ENCODE measurements around the gene RERE.

Gene RERE

DNA sequence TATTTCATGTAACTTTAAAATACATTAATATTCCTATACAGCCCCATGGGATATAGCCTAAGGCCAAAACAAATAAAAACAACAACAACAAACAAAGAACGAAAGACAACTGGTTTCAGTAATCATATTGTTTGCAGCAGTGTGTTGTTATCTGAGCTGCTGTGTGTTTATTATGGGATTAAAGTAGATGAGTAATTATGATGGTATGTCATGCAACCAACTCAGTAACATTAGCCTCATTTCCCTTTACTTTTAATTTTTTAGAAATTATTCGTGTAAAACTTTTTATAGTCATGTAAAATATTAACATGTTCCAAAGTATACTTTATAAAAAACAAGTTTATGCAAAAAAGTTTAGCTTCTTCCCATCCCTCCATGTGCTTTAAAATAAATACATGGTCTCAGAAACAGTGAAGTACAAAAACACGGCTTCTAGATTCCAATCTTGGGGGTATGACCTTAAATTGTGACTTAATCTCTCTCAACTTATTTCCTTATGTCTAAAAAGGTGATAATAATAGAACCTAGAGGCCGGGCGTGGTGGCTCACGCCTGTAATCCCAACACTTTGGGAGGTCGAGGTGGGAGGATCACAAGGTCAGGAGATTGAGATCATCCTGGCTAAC, 323.4 kb downstream of the RERE start:
- H3K4me3 ChIP-seq (ENCODE audit: low read depth, low read length) = no peak overlapping the region
- no peak for TF ChIP-seq CTCF (IDR thresholded peaks at IDR 0.05; ENCODE audit: insufficient read depth, low read depth, low read length, missing control alignments)
- DNase-seq (ENCODE audit: low read depth) = no peak

GRCh38 chr1:8487249-8487648, 330.2 kb downstream of the RERE start:
- no peak overlapping the region for H3K4me3 ChIP-seq (ENCODE audit: low read depth, low read length)
- DNase-seq (ENCODE audit: low read depth) = no peak
- no peak for TF ChIP-seq CTCF (IDR thresholded peaks at IDR 0.05; ENCODE audit: insufficient read depth, low read depth, low read length, missing control alignments)

DNA sequence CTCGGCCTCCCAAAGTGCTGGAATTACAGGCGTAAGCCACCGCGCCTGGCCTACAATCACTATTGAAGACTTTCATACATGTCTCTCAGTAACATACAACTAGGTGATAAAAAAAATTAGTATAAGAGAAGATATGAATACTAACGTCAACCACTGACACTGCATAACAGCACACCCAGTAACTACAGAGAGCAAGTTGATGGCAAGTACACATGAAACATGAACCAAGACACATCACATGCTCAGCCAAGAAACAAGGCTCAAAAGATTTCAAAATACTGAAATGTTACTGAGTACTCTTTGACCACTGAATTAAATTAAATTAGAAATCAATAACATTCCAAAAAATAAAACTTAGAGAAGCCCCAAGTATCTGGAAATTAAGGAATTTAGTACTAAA, 331.4 kb downstream of the RERE start:
- DNase-seq (ENCODE audit: low read depth) = no peak
- no peak for TF ChIP-seq CTCF (IDR thresholded peaks at IDR 0.05; ENCODE audit: insufficient read depth, low read depth, low read length, missing control alignments)
- H3K4me3 ChIP-seq (ENCODE audit: low read depth, low read length) = no peak overlapping the region

GRCh38 chr1:8483586-8483985, 333.9 kb downstream of the RERE start:
- TF ChIP-seq CTCF (IDR thresholded peaks at IDR 0.05; ENCODE audit: insufficient read depth, low read depth, low read length, missing control alignments) = no peak
- H3K4me3 ChIP-seq (ENCODE audit: low read depth, low read length) = no peak overlapping the region
- DNase-seq (ENCODE audit: low read depth) = no peak

GRCh38 chr1:8482979-8483381, 334.5 kb downstream of the RERE start:
- no peak for TF ChIP-seq CTCF (IDR thresholded peaks at IDR 0.05; ENCODE audit: insufficient read depth, low read depth, low read length, missing control alignments)
- no peak for DNase-seq (ENCODE audit: low read depth)
- H3K4me3 ChIP-seq (ENCODE audit: low read depth, low read length) = no peak overlapping the region

- no peak for DNase-seq (ENCODE audit: low read depth)
- TF ChIP-seq CTCF (IDR thresholded peaks at IDR 0.05; ENCODE audit: insufficient read depth, low read depth, low read length, missing control alignments) = no peak
- no peak overlapping the region for H3K4me3 ChIP-seq (ENCODE audit: low read depth, low read length)
Observed at GRCh38 chr1:8481650-8482380, 335.6 kb downstream of the RERE start.
